GM18870 (cell line): ENCODE results near the gene AUNIP.

ENCODE experiments used
- ATAC-seq: cut with Tn5 transposase; IDR thresholded peaks from one replicate; pipeline ENCODE4 v1.9.1; 2021; ENCODE audit warnings: moderate library complexity; ENCODE audit not compliant: unreplicated experiment

Gene AUNIP

GRCh38 chr1:25811384-25812082, 47.7 kb downstream of the AUNIP start:
- no peak for ATAC-seq

- no peak for ATAC-seq
Measured at GRCh38 chr1:25810341-25811299, 48.6 kb downstream of the AUNIP start.

- ATAC-seq: no peak
Measured at GRCh38 chr1:25809929-25810328, 49.3 kb downstream of the AUNIP start.

- ATAC-seq: no peak
Measured at GRCh38 chr1:25809283-25809926, 49.9 kb downstream of the AUNIP start.

- no peak for ATAC-seq
Measured at GRCh38 chr1:25808481-25809244, 50.6 kb downstream of the AUNIP start.

- no peak for ATAC-seq
Measured at GRCh38 chr1:25807480-25808390, 51.5 kb downstream of the AUNIP start.

GRCh38 chr1:25806418-25806817, 52.8 kb downstream of the AUNIP start:
- ATAC-seq: no peak

- no peak for ATAC-seq
Measured at GRCh38 chr1:25805863-25806225, 53.4 kb downstream of the AUNIP start.

GRCh38 chr1:25804964-25805862, 54.0 kb downstream of the AUNIP start:
- no peak for ATAC-seq

GRCh38 chr1:25804244-25804963, 54.9 kb downstream of the AUNIP start:
- no peak for ATAC-seq

GRCh38 chr1:25803368-25803767, 55.9 kb downstream of the AUNIP start:
- ATAC-seq: no peak

- ATAC-seq: no peak
Measured at GRCh38 chr1:25802915-25803314, 56.3 kb downstream of the AUNIP start.

- ATAC-seq: no peak
Measured at GRCh38 chr1:25800703-25801377, 58.4 kb downstream of the AUNIP start.

- no peak for ATAC-seq
Measured at GRCh38 chr1:25799935-25800702, 59.1 kb downstream of the AUNIP start, which contains the start of gene SELENON. Gene SELENON, plus strand, starts transcription at chr1:25800193. Its CDS starts 38 bp downstream, at chr1:25800231.

GRCh38 chr1:25799352-25799934, 59.8 kb downstream of the AUNIP start:
- no peak for ATAC-seq

GRCh38 chr1:25798666-25799351, 60.4 kb downstream of the AUNIP start:
- ATAC-seq: no peak
